ENCODE results near the gene ABCC8. TPM values are rescaled to one million over a fixed set of nuclear protein-coding genes. Genes with fewer than 3 reads are reported as not detected.

Gene ABCC8
- polyA plus RNA-seq, 4 donors = 0.53 to 3.5 (median 1.3) TPM

DNA sequence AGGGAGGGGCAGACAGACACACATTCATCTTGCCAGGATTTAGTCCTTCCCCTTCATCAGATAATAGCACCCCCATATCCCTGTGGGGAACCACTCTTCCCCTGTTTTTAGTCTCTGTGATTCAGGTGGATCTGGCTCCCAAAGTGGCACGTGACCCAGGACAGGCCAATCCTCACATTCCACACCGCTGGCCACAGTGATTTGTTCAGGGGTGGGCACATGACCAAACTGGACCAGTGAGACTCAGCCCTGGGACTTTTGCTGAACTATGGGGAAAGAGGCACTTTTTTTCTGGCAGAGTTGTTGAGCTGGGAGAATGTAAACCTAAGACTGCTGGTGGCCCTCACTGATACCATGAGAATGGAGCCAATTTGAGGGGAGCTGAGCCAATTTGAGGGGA is 69.1 kb downstream of the ABCC8 start:
- no peak for DNase-seq (ENCODE audit: low read depth in 4 of 4, low spot score in 3 of 4)

DNA sequence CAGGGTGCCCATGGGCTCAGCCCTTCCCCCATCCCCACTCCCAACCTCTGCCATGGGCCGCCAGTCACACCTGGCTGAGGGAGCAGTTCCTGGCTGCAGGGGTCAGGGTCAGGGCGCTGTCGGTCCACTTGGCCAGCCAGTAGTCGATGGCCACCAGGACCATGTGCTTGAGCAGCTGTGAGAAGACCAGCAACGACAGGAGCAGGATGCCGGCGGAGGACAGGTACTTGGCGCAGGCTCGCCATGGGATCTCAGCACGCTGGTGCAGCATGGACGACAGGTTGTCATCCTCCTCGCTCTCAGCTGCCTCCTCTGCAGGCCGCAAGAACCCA is 69.9 kb downstream of the ABCC8 start:
- no peak for DNase-seq (ENCODE audit: low read depth in 4 of 4, low spot score in 3 of 4)

GRCh38 chr11:17406082-17406817 is 70.4 kb downstream of the ABCC8 start:
- DNase-seq (ENCODE audit: low read depth in 4 of 4, low spot score in 3 of 4) = no peak

GRCh38 chr11:17405232-17406005 is 71.2 kb downstream of the ABCC8 start:
- no peak for DNase-seq (ENCODE audit: low read depth in 4 of 4, low spot score in 3 of 4)

- DNase-seq (ENCODE audit: low read depth in 4 of 4, low spot score in 3 of 4) = no peak
These were observed 72.5 kb downstream of the ABCC8 start for GRCh38 chr11:17403980-17404759.

DNA sequence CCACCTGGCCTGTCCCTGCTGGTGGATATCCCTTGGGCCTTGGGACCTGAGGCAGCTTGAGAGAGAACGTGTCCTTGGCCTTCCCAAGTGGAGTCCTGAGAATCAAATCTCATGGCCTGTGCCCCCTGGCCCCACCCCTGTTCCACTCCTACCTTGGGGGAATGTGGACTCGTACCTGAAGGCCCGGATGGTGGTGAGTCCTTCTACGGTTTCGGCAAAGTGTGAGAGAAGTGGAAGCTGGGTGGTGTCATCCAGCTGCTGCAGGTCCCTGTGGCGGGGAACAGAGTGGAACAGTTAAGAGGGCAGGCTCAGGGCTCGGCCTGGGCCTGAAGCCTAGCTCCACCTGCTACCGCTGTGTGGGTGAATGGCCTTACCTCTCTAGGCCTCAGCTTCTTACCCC is 74.2 kb downstream of the ABCC8 start:
- no peak for DNase-seq (ENCODE audit: low read depth in 4 of 4, low spot score in 3 of 4)

GRCh38 chr11:17401841-17402240 is 74.8 kb downstream of the ABCC8 start:
- DNase-seq (ENCODE audit: low read depth in 4 of 4, low spot score in 3 of 4) = no peak

DNA sequence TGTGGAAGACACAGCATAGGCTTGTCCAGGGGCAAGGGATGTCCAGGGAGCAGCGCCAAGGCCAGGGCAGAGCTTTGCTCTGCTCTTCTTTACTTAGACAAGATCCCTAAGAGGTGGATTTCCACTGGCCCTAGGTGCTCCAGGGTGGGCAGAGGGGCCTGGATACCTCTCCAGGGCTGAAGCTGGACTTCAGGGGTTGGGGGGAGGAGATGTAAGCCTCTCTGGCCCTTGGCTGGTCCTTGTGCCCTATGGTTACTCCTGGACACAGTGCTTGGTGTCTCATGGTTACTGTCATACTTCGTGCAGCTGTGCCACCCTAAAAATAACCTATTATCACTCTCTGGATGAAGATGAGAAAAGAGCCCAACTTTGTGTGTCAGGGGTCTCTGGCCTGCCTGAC is 75.3 kb downstream of the ABCC8 start:
- DNase-seq (ENCODE audit: low read depth in 4 of 4, low spot score in 3 of 4) = no peak

- DNase-seq (ENCODE audit: low read depth in 4 of 4, low spot score in 3 of 4) = no peak
These were observed 76.4 kb downstream of the ABCC8 start for GRCh38 chr11:17400048-17400775.

DNA sequence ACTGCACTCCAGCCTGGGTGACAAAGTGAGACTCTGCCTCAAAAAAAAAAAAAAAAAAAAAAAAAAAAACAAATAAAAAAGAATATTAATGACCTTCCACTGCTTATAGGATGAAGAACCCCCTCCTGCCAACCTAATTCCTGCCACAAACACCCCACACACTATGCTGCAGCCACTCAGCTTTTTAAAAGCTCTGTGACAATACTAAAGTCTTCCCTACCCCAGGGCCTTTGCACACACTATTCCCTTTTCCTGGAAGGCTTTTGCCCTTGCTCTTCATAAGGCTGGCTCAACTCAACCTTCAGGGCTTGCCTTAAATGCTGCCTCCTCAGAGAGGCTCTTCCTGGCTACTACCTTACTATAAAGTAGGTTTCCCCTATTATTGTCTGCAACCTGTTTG is 77.4 kb downstream of the ABCC8 start:
- no peak for DNase-seq (ENCODE audit: low read depth in 4 of 4, low spot score in 3 of 4)

- DNase-seq (ENCODE audit: low read depth in 4 of 4, low spot score in 3 of 4) = no peak
These were observed 79.2 kb downstream of the ABCC8 start for GRCh38 chr11:17397311-17398002.

DNA sequence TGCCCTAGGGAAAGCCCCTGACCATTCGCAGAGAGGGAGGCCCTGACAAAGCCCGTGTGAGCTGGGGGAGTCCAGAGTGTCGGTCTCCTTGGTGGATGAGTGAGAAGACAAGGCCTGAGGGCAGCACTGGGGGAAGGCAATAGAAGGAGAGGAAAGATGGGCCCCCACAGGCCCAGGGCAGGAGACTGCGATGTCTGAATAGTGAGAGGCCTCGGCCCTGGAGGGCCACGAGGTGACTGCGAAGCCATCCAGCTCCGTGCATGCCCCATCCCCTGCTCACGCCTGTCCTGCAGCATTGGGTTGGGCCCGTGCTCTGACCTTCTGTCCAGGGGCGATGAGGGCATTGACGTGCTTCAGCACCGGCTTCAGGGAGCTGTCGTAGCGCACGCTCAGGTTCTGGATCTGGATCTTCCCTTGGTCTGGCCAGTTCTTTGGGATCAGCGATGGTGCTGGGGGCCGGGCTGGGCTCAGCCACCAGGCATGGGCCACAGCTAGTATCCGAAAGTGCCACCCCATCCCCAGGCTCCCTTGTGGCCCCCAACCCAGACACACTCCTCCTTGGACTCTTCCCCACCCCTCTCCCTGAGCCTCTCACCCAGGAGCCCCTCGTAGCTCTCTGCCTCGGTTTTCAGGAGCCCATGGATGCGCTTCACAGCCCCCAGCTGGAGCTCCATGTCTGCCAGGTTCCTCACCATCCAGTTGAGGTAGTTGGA is 79.9 kb downstream of the ABCC8 start:
- DNase-seq (ENCODE audit: low read depth in 4 of 4, low spot score in 3 of 4) = no peak

DNA sequence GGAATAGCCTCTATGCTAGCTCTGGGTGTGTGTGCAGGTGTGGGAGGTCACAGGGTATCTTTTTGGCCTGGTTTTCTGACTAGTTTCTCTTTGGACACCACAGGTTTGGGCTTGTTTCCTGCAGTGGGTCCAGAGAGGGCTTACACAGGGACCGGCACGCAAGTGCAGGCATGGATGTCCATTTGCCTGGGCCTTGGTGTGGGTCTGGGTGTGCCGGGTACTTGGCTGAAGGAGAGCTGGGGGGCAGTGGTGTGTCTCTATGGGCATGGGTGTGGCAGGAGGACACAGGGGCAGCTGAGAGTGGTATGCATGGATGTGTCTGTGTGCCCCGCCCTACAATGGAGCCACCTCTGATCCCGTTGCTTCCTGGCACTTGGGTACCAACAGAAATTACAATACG is 80.7 kb downstream of the ABCC8 start:
- DNase-seq (ENCODE audit: low read depth in 4 of 4, low spot score in 3 of 4) = no peak

DNA sequence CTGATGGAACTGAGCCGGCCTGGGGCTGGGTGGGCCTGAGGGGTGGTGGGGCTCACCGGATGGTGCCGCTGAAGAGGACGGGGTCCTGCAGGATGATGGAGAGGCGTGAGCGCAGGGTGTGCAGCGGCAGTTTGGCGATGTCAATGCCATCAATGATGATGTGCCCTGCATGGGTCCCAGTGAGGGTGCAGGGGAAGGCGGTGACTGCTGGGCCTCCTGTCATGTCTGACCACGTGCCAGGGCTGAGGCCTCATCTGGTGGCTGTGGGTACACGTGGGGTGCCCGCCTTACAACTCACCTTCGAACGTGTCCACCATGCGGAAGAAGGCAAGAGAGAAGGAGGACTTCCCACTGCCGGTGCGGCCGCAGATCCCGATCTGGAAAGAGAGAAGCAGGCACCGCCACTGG is 81.1 kb downstream of the ABCC8 start:
- DNase-seq (ENCODE audit: low read depth in 4 of 4, low spot score in 3 of 4) = no peak

DNA sequence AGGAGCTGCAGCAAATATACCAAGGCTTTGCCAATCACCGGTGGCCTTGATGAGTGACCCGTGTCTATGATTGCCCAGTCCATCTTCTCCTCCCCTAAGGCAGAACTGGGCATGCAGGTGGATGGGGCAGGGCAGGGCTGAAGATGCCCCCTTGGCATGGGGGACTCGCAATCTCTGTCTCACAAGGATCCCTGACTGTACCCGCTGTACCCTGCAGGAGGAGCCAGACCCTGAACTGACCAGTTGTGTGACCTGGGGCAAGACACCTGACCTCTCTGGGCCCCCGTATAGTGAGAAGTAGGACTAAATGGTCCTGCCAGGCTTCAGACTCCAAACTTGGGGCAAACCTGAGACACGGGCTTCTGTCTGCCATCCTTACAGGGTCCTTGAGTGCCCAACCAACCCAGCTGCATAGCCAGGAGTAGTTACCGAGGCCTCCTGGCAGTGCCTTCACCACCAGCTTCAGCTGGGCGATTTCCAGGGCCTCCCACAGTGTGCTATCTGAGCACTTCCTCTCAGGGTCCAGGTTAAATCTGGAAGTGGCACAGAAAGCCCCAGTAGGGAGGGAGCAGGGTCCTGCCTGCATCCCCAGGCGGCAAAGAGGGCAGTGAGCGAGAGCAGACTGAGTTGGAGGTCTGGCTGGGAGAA is 81.8 kb downstream of the ABCC8 start:
- no peak for DNase-seq (ENCODE audit: low read depth in 4 of 4, low spot score in 3 of 4)

- DNase-seq (ENCODE audit: low read depth in 4 of 4, low spot score in 3 of 4) = no peak
These were observed 83.2 kb downstream of the ABCC8 start for GRCh38 chr11:17393472-17393871.

GRCh38 chr11:17392872-17393271 is 83.8 kb downstream of the ABCC8 start:
- DNase-seq (ENCODE audit: low read depth in 4 of 4, low spot score in 3 of 4) = no peak

DNA sequence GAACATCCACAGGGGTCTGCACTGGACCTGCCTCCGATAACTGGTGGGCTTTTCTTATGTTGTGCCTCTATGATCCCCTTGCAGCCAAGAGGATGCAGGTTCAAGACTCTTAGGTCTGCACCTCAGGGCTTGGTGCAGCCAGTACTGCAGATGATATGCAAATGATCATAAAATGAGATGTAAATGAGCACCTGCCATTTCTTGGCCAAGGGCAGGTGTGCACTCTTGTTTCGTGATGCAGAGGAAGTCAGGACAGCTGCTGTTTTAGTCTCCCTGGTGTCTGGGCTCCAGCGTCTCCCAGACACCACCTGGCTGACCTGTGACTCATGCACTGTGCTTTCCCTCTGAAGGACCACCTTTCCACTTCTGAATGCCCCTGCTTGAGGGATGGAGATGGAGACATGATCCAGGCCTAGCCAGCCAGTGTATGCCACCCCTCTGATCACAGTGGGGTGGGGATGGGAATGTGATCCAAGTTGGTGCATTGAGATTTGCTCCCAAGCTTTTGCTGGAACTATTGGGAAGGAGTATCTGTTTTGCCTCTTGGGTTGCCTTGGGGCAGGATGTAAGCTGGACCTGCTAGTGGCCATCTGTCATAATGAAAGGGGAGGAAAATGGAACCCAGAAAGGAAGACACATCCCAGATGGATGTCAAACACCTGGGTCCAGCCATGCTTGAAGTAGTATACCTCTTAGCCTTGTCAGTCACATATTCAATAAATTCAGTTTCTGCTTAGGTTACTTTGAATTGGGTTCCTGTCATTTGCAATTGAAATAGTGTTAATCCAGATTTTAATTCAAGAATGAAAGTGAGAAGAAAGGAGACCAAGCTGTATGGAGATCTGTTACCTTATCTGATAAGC is 84.9 kb downstream of the ABCC8 start:
- no peak for DNase-seq (ENCODE audit: low read depth in 4 of 4, low spot score in 3 of 4)

All from right renal pelvis (tissue), 4 donors.